GM18498 (cell line): ENCODE results near the gene FAHD2A.
"Not testable (repeated sequence)": the region's sequence is repeated elsewhere in the genome, so short reads cannot be mapped to it uniquely, and the experiment has no call there.

Experiments
- ATAC-seq: cut with Tn5 transposase; IDR thresholded peaks from one replicate; pipeline ENCODE4 v1.9.1; 2021; ENCODE audit warnings: mild to moderate bottlenecking, moderate library complexity; ENCODE audit not compliant: unreplicated experiment

The FAHD2A gene

DNA sequence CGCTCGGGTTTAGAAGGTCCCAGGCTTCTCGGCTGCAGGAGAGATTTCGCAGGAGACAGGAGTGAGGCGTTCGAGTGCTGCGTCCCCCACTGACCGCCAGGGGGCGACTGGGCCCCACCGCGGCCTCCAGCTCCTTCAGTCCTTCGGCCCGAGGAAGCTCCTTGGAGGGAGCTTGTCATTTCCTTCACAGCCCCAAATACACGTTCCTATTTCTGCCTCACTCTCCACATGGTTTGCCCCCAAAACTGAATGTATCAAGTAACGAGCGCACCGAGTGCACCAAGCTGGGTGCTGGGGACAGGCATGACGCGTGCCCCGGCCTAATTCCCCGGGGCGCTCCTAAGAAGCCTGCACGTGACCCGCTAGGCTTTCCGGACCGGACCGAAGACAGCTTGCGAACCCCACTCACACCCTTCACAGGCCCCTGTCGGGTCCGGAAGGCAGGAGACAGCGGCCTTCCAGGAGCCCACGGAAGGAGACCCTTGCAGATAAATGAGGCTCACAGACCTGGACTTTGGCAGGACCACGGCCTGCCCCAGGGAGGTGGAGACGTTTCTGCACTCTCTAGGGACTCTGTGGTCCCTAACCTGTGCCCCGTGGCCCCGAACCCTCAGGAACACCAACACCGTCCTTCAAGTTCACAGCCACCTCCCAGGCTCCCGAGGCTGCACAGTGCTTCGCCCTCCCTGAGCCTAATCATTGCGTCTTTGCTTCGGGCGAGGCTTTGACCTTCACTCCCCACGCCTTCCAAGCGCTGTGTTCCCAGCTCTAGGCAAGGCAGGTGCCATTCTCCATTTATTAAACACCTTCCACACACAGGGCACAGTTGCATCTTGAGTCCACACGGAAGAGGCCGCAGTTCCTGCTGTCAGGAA, 13.0 kb upstream of the FAHD2A start:
- ATAC-seq, result peak; percentile 66

DNA sequence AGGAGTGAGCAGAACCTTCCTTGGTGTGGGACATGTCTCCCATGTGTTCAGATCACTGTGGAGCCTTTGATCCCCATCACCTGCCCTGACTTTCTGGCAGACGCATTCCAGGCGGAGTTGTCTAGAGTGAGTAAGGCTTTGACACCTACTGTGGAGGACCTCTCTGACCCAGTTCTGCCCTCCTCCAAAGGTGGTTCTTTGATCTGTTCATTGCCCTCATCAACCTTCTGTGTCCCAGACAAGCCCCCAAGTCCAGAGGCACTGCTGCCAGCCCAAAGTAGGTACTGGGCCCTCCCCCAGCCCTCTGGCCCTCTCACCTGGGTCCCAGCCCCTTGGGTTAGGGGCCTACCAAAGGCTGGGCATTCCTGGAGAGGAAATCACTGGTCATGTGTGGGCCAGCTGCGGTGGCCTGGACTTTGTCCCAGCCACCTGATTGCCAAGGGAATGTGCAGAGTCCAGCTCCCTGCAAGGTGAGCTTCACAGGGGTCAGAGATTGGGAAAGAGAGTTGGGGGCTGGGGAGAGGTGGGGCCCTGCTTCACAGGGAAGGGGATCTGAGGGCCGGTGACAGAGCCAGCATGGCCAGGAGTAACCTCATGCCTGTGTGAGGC, 12.1 kb upstream of the FAHD2A start:
- no peak for ATAC-seq

DNA sequence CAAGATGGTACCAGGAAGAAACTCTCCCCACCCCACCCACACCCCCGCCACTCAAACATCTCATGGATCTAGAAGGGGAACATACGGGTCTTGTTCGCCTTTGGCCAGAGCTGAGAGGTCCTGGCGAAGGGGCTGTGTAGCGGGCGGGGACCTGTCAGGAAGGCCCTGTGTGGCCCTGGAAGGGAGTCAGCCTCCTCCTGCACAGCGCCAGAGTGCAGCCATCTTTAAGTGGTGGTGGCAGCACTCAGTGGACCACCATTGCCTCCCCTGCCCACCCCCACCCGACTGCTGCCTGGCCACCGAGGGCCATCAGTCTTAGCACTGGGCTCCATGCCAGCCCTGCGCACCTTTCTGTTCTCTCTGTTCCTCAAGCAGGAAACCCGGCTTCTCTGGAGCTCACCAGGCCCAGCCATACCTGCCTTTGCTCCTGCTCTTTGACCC, 11.6 kb upstream of the FAHD2A start:
- no peak for ATAC-seq

DNA sequence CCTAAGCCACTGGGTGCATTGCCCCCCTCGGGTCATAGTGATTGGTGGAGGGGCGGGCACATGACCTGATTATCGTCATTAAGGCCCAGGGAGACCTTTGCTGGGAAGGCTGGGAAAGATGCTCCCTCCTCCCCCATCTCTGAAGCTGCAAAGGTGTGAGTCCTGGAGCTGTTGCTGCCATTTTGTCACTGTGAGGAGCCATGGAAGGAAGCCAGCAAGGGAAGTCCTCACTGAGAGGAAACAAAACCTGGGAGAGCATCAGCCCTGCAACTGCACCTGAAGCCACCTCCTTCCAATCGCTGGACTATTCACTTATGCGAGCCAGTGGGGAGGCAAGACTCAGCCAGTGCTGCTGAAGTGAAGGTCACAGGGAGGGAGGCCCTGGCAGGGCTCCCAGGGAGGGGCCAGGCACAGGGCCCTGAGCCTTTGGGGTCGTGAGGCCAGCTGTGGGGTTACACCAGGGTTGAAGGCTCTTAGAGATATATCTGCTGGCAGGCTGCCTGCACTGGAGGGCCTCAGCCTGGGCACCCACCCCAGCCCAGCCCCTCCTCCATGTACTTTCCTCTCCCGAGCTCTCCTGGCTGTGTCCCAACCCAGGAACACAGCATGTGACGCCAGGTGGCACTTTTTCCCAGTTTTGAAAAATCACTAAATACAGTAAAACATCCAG, 10.7 kb upstream of the FAHD2A start:
- ATAC-seq, result no peak

DNA sequence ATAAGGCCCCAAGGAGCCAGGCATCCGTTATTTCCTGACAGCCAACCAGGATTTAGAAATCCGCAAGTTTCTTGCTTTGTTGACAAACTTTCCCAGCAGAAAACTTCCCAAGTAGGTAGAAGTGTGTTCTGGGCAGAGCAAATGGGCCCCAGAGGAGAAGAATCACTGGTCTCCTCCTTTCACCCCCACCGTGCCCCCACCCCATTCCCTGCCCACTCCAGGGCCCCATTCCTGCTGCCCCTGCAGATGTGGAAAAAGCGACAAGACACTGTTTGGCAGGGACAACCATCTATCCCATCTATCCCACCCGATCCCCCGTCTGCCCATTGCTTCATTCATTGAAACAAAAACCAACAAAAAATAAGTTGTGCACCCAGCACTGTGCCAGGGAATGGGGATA, 10.2 kb upstream of the FAHD2A start:
- ATAC-seq, result no peak

DNA sequence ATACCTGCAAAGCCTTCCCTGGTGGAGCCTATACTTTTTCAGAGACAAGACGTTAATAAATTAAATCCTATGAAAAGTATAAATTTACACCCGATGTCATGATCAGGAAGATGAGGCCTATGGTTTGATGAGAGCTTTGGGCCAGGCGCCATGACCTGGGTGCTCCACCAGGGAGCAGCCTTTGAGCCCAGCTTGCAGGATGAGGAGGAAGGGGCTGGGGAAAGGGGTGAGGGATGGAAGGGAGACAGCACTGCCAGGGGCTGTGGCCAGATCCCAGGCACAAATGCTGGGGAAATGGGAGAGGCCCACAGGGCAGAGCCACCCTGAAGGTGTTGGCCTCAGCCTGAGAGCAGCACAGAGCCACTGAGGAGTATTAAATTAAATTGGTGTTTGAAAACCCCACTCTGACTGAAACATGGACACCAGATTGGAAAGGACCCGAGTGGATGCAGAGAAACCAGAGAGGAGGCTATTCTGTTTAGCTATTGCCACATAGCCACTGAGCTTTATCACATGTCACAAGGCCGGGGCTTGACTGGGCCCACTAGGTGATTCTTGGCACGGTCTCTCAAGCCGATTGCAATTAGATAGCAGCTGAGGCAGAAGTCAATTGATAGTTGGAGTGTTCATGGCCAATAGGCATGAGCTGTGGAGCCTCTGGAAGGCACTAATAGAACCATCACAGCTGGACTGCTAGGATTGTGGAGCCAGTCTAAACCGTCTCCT, 9.6 kb upstream of the FAHD2A start:
- ATAC-seq, result no peak

DNA sequence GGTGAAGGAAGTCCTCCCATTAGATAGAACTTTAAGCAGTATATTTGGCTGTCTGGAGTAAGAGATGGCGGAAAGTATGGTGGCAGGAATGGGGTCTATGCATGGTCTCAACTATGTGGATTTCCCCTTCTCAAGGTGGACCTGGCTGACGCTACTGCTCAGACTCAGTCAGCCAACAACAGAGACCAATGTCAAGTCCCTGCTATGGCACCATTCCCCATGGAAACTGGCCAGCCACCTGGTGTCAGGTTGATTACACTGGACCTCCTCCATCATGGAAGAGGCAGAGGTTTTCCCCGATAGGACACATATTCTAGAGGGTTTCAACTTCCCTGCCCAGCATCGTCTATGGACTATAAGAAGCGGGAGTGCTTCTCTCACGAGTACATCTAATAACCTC, 8.6 kb upstream of the FAHD2A start:
- ATAC-seq, result no peak

DNA sequence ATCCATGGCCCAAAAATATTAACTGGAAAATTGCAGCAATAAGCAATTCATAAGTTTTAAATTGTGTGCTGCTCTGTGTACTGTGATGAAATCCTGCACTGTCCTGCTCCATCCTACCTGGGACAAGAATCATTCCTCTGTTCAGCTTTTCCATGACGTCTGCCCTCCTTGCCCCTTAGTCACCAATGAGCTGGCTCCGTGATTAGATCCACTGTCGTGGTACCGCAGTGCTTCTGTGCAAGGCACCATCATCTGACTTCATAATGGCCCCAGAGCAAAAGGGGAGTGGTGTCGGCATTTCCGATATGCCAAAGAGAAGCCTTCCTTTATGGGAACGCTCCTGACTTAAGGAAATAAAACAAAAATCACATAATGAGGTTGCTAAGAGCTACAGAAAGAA, 3.4 kb upstream of the FAHD2A start:
- ATAC-seq, result no peak

DNA sequence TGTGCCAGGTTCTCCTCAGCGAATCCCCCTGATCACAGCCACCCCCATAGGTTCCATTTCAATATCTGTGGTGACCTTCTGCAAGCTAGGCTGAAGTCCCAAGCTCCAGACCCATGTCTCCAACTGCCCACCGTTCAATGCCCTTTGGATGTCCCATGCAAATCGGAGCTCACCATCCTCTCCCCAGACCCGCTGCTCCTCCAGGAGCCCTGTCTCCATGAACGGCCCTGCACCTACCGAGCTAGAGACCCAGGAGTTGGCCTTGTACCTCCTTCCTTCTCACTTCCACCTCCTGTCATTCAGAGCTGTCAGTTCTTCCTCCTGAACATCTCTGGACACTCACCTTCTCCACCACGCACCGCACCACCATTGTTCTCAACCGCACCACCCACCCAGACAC, 1.0 kb upstream of the FAHD2A start:
- ATAC-seq, result no peak

DNA sequence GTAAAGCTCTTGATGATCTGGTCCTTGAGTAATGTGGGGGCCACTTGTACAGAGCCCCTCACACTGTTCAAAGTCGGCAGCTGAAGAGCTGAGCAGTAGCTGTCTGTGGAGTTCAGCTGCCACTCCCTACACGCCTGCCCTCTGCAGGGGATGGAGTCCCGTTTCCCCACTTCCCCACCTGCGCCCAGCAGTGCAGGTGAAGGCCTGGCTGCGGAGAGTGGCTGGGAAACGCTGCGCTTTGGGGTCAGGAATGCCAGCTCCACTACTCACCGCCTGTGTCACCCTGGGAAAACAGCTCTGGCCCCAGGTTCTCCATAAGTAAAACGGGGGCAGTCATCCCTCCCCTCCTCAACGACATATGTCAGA, 521 bp upstream of the FAHD2A start:
- peak; percentile 20 for ATAC-seq

DNA sequence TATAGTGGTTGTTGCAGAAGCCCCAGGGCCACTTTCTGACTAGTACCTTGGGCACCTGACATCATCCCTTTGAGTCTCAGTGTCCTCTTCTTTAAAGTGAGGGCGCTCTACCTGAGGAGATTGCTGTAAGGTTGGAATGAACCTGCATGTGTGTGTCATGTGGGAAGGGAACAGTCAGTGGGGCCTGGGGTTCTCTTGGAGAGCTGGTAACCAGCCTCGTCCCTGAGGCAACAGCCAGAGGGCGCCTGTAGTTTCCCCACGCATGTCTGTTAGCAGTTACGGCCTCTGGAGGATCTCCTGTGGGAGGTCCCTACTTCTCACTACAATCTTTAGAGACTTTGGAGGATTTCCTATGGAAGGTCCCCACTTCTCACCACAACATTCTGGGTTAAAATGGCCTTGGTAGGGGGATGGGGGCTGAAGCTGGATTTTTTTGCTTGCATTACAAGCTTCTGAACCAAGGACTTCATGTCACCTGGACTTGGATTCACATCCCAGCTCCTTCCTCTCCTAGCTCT, 755 bp downstream of the FAHD2A start:
- peak; percentile 29 for ATAC-seq

DNA sequence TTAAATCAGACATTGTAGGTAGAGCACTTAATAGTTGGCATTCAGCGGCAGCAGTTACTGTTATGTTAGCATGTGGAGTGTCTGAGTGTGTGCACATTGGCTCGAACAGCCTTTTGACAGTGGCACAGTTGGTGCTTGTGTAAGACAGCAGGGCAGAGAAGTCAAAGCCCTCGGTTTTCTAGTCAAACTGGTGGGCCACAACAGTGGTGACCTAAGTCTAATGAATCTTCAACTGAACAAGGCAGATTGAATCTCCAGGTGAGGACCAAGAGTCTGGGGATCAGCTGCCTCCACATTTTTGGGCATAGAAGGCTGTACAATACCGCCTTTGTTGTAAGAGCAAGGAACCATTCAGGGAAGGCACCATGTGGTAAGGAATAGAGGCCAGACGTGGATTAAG, 1.3 kb downstream of the FAHD2A start:
- not testable (repeated sequence) for ATAC-seq

DNA sequence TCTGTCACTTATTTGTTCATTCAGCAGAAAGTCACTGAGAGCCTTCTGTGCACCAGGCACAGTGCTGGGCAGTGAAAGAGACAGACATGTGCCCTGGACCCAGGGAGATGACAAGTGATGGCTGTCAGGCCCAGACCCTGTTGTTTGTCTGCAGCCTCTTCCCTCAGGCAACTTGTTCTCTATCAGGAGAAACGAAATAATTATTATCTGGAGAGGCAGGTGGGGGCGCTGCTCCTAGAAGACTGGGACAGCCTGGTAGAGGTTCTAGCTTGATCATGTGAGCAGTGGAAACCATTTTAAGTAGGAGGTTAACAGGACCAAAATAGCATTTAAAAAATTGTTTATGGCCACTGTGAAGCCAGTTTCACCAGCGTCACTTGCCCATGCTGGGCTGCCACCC, 2.2 kb downstream of the FAHD2A start:
- not testable (repeated sequence) for ATAC-seq

DNA sequence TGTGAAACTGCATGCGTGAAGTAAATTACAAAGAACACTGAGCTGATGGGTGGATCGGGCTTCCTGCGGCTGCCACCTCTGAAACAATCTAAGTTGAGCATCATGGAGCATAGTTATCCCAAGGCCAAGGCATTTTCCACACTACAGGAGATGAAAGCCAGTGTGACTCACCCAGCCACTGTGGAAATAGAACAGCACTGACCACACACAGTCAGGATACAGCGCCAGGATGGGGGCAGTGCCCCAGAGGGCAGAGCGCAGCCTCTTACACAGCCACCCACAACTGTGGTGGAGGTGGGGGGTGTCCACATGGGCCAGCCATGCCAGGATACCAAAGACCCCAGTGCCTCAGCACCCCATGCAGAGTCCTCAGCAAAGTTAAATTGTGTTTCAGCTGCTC, 8.7 kb downstream of the FAHD2A start:
- not testable (repeated sequence) for ATAC-seq

DNA sequence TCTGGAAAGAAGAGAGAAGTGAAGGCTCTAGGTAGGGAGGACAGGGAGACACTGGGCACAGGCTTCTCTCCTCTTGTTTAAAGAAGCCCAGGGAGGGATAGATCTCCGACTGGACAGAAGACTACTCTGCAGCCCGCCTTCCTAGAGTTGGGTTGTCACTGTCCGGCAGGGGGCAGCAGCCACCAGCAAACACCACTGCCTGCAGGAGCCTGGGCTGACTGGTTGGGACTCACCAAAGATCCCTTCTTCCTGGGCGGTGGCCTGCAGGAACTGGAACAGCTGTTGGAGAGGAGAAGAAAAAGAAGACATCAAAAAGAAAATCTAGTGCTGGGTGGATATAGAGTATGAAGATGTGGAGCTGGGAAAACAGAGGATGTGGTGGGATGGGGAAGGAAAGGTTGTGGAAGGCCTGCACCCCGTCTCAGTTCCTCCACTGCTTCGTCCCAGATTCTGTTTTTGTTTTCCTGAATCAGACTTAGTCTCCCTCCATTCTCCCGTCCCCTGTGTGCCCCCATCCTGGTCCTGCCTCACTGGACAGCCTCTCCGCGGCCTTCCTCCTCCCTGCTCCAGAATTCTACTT, 11.6 kb downstream of the FAHD2A start:
- peak; percentile 78 for ATAC-seq

DNA sequence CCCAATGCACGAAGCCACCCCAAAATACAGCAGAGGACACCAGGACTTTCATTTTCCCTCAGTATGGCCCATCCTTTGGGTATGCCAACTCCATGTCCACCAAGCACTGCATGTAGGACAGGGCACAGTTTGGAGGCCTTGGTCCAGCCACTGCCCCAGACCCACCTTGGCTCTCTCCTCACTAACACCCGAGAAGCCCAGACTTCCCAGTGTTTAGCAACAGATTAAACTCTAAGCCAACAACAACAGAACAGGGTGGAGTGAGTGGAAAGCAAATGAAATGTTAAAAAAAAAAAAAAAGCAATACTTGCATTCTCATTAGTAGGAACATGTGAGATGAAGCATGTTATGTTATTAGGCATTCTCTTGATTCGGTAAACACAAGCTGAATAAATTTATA, 12.6 kb downstream of the FAHD2A start:
- ATAC-seq, result not testable (repeated sequence)

DNA sequence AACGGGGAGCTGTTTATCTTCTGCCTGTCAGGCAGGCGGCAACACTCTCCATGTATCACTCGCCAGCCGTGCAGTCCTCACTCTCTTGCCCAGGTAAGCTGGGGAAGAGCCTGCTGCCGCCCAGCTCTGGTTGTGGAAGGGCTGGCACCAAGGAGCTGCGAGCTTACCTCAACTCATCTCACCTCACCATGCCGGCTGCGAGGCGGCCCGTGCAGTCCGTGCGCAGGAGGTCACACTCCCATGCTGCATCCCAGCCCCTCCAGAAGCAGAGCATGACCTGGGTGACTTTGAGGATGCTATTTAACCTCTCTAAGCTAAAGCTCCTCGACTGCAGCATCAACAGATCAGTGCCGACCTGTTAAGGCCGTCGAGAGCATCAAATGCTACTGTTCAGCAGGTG, 13.1 kb downstream of the FAHD2A start:
- not testable (repeated sequence) for ATAC-seq

DNA sequence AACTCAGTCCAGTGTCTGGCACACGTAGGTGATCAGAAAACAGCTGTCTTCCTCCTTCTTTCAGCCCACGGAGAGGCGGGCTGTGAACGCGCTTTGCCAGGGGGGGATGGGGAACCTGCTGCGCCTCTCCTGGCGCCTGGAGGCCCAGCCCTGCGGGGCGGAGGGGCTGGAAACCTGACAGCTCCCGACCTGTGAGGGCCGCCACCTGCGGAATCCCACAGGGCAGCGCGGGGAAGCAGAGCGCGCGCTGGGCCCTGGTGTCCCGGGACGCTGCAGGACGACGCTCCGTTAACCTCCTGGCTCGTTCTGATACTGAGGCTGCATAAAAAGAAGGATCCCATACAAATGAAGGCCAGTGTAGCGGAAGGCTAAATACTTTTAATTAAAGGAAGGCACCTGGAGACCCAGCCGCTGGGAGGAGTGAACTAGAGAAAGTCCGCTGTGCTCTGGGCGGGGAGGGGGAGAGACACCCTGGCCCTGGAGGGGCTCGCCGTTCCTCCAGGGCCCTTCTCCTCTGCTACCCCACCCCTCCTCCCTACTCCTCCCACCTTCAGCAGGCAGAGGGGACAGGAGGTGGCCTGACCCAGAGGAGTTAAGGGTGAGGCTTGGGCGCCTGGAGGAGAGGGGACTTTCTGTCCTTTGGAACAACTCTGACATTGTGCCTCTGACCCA, 24.8 kb downstream of the FAHD2A start:
- not testable (repeated sequence) for ATAC-seq

DNA sequence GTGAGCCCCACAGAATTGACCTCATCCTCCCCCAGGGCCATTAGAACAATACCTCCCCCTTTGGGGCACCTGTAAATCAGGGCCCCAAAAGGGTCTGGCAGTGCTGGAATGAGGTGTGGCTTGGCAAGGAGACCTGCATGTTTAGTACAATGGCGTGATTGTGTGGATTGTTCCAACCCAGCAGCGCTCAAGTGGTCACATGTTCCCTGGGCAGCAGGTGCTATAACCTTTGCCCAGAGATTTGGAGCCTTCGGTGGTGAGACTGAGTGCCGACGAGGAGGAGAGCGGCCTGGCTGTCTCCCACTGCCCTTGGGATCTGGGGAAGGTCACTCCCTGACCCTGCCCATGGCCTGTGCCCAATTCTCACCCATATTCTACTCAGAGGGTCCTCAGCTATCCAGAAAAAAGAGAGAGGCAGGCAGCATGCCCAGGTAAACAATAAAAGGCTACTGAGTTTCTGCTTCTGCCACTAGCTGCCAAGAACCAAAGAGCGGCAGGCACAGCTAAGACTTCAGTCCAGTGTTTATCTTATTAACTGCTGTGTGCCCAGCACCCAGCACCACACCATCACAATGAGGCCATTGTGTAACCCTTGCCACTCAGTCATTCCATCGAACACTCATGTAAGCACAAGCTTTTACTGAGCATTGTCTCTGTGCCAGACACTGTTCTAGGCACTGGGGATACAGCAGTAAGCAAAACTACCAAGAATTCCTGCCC, 27.4 kb downstream of the FAHD2A start:
- ATAC-seq, result not testable (repeated sequence)
